ENCODE measurements around the gene UCK2.

The UCK2 gene

GRCh38 chr1:165834881-165835280 is 7.5 kb downstream of the UCK2 start:
- no peak for DNase-seq

- peak; percentile 29 for DNase-seq
Measured at GRCh38 chr1:165836664-165837482, 9.5 kb downstream of the UCK2 start.

- DNase-seq, result no peak
Measured at GRCh38 chr1:165837838-165838364, 10.5 kb downstream of the UCK2 start.

- DNase-seq, result no peak
Measured at GRCh38 chr1:165840423-165840822, 13.0 kb downstream of the UCK2 start.

- no peak for DNase-seq
Measured at GRCh38 chr1:165841582-165842017, 14.2 kb downstream of the UCK2 start.

GRCh38 chr1:165842023-165842670 is 14.7 kb downstream of the UCK2 start:
- DNase-seq, result no peak

GRCh38 chr1:165842671-165843129 is 15.3 kb downstream of the UCK2 start:
- DNase-seq, result peak; percentile 63

GRCh38 chr1:165843304-165843703 is 15.9 kb downstream of the UCK2 start:
- DNase-seq, result no peak

- no peak for DNase-seq
Measured at GRCh38 chr1:165844114-165844798, 16.8 kb downstream of the UCK2 start.

- DNase-seq, result no peak
Measured at GRCh38 chr1:165844933-165845332, 17.5 kb downstream of the UCK2 start.

- no peak for DNase-seq
Measured at GRCh38 chr1:165845569-165845968, 18.2 kb downstream of the UCK2 start.

- peak; percentile 48 for DNase-seq
Measured at GRCh38 chr1:165845992-165846748, 18.8 kb downstream of the UCK2 start.

GRCh38 chr1:165847486-165847885 is 20.1 kb downstream of the UCK2 start:
- no peak for DNase-seq

GRCh38 chr1:165849353-165850133 is 22.1 kb downstream of the UCK2 start:
- no peak for DNase-seq

GRCh38 chr1:165851034-165851658 is 23.7 kb downstream of the UCK2 start:
- DNase-seq, result peak; percentile 28

- DNase-seq, result no peak
Measured at GRCh38 chr1:165852871-165853270, 25.5 kb downstream of the UCK2 start.

- DNase-seq, result no peak
Measured at GRCh38 chr1:165853528-165854075, 26.2 kb downstream of the UCK2 start.

- no peak for DNase-seq
Measured at GRCh38 chr1:165854101-165854845, 26.9 kb downstream of the UCK2 start.

- DNase-seq, result no peak
Measured at GRCh38 chr1:165855010-165855838, 27.8 kb downstream of the UCK2 start.

Data from RPMI8226 (cell line).